Fibroblast of villous mesenchyme (primary cell): ENCODE measurements around the gene NAA20. TPM values are rescaled to one million over a fixed set of nuclear protein-coding genes. Genes with fewer than 3 reads are reported as not detected.

Experiments
- DNase-seq: peaks from one replicate; pipeline ENCODE4 v3.0.0-alpha.2; 2010; ENCODE audit warnings: low read depth
- H3K4me3 ChIP-seq: 2 replicates; pipeline ENCODE4 v1.5.1; 2011; ENCODE audit warnings: low read depth, mild to moderate bottlenecking, low read length
- CTCF ChIP-seq: IDR thresholded peaks from 2 replicates; pipeline ENCODE4 v1.5.1; 2012; ENCODE audit warnings: low read depth, mild to moderate bottlenecking, low read length; ENCODE audit not compliant: insufficient read depth
- total RNA-seq: library from RNA; depleted of rRNA; stranded (reverse); fragments of >200 nt; gene quantifications from 2 replicates; pipeline ENCODE4 v1.2.3, GENCODE V29; 2012

The NAA20 gene
- total RNA-seq, 1 donor: 41.5 TPM

GRCh38 chr20:20079102-20079784 lies 62.1 kb downstream of the NAA20 start:
- TF ChIP-seq CTCF: no peak
- H3K4me3 ChIP-seq: no peak overlapping the region
- DNase-seq: no peak

Other genes with a start within 250 kb of the NAA20 start
- 22.9 and 31.1 TPM in 2 replicates for gene CRNKL1, start 35.1 kb downstream of the NAA20 start, total RNA-seq
- 0.43 TPM in 1 of 2 replicates, not detected in the other for gene CFAP61, start 35.2 kb downstream of the NAA20 start, total RNA-seq